Measurements from ENCODE around the gene SLC6A9. TPM values are rescaled to one million over a fixed set of nuclear protein-coding genes. Genes with fewer than 3 reads are reported as not detected.

SLC6A9 gene
- total and polyA plus RNA-seq, 8 donors, result 1.1 to 40.8 (median 2.3) TPM; not detected in 1

- peaks cover 0 to 30% (median 21%) of the 10 kb centered on the region in 4 donors for H3K36me3 ChIP-seq
- no peak for DNase-seq
- peaks cover 0 to 31% (median 12%) of the 10 kb centered on the region in 4 donors for H3K4me1 ChIP-seq
- no peaks in the 10 kb centered on the region for H3K27me3 ChIP-seq
- no peaks in the 10 kb centered on the region for H3K9me3 ChIP-seq
- no peak overlapping the region for H3K4me3 ChIP-seq
- 67 to 81% (median 71%) methylated on average over 11 of the region's 11 CpGs for WGBS, 5 donors
- peak overlapping the region in 2 of 5 donors; percentile 15 to 54 for H3K27ac ChIP-seq
- intact Hi-C loops (cut with DNase I; ENCODE audit: low total_unique reads), result no loop called here
- no peak for TF ChIP-seq POLR2AphosphoS5 (IDR thresholded peaks at IDR 0.05)
- TF ChIP-seq CTCF (IDR thresholded peaks at IDR 0.05), result no peak
- TF ChIP-seq EP300 (IDR thresholded peaks at IDR 0.05), result no peak
- no peak for TF ChIP-seq POLR2A (IDR thresholded peaks at IDR 0.05)
Measured at GRCh38 chr1:43998000-43998378, 33.3 kb downstream of the SLC6A9 start.

GRCh38 chr1:43997295-43997999 is 33.8 kb downstream of the SLC6A9 start:
- Histone ChIP-seq H3K36me3 (peaks cover 0 to 24% (median 19%) of the 10 kb centered on the region in 4 donors), H3K9me3 (no peaks in the 10 kb centered on the region), H3K4me3 (no peak overlapping the region), H3K27ac (peak overlapping the region in 4 of 5 donors; percentile 13 to 54 (median 16)), H3K4me1 (peaks cover 1 to 36% (median 15%) of the 10 kb centered on the region in 4 donors), H3K27me3 (no peaks in the 10 kb centered on the region)
- no peak for TF ChIP-seq EP300 (IDR thresholded peaks at IDR 0.05)
- no peak for TF ChIP-seq POLR2AphosphoS5 (IDR thresholded peaks at IDR 0.05)
- no peak for TF ChIP-seq CTCF (IDR thresholded peaks at IDR 0.05)
- DNase-seq, result peak in 1 of 2 donors; percentile 86
- intact Hi-C loops (cut with DNase I; ENCODE audit: low total_unique reads), result no loop called here
- 41 to 95% (median 55%) methylated on average over 3 to 22 of the region's 22 CpGs for WGBS, 5 donors

- peaks cover 0 to 18% (median 15%) of the 10 kb centered on the region in 4 donors for H3K36me3 ChIP-seq
- TF ChIP-seq CTCF (IDR thresholded peaks at IDR 0.05) (no peak), EP300 (IDR thresholded peaks at IDR 0.05) (no peak), POLR2A (IDR thresholded peaks at IDR 0.05) (no peak), POLR2AphosphoS5 (IDR thresholded peaks at IDR 0.05) (no peak)
- intact Hi-C loops (cut with DNase I; ENCODE audit: low total_unique reads), result no loop called here
- H3K9me3 ChIP-seq, result no peaks in the 10 kb centered on the region
- peak overlapping the region in 1 of 5 donors; percentile 26 for H3K27ac ChIP-seq
- 60 to 79% (median 65%) methylated on average over 5 to 6 of the region's 6 CpGs for WGBS, 5 donors
- H3K27me3 ChIP-seq, result no peaks in the 10 kb centered on the region
- H3K4me1 ChIP-seq, result peaks cover 7 to 43% (median 22%) of the 10 kb centered on the region in 4 donors
- H3K4me3 ChIP-seq, result no peak overlapping the region
- DNase-seq, result no peak
Measured at GRCh38 chr1:43996733-43997115, 34.5 kb downstream of the SLC6A9 start.

GRCh38 chr1:43995984-43996732 is 35.1 kb downstream of the SLC6A9 start:
- Histone ChIP-seq H3K27ac (peak overlapping the region in 1 of 5 donors; percentile 26), H3K4me3 (no peak overlapping the region), H3K4me1 (peaks cover 7 to 44% (median 23%) of the 10 kb centered on the region in 4 donors), H3K9me3 (no peaks in the 10 kb centered on the region), H3K27me3 (no peaks in the 10 kb centered on the region), H3K36me3 (peaks cover 0 to 17% (median 11%) of the 10 kb centered on the region in 4 donors)
- intact Hi-C loops (cut with DNase I; ENCODE audit: low total_unique reads), result no loop called here
- 80 to 87% (median 83%) methylated on average over 16 to 21 of the region's 21 CpGs for WGBS, 5 donors
- peak in 1 of 2 donors; percentile 30 for DNase-seq
- TF ChIP-seq CTCF (IDR thresholded peaks at IDR 0.05) (no peak), POLR2AphosphoS5 (IDR thresholded peaks at IDR 0.05) (no peak)
